Osteocyte (in vitro differentiated cells): Measurements from ENCODE around the gene CPNE7. TPM values are rescaled to one million over a fixed set of nuclear protein-coding genes. Genes with fewer than 3 reads are reported as not detected.

Experiments
- DNase-seq: peaks from one replicate; pipeline ENCODE4 v3.0.0; 2021; ENCODE audit warnings: mixed read lengths; ENCODE audit not compliant: unreplicated experiment; ENCODE audit errors: extremely low spot score
- H3K27ac Mint-ChIP-seq: one replicate; pipeline ENCODE4 v1.8.0; 2021; ENCODE audit warnings: mild to moderate bottlenecking, mixed read lengths; ENCODE audit not compliant: unreplicated experiment
- H3K27me3 Mint-ChIP-seq: one replicate; pipeline ENCODE4 v1.8.0; 2021; ENCODE audit warnings: mixed read lengths; ENCODE audit not compliant: unreplicated experiment
- H3K36me3 Mint-ChIP-seq: one replicate; pipeline ENCODE4 v1.8.0; 2021; ENCODE audit warnings: mixed read lengths; ENCODE audit not compliant: unreplicated experiment
- H3K4me1 Mint-ChIP-seq: one replicate; pipeline ENCODE4 v1.8.0; 2021; ENCODE audit warnings: mixed read lengths; ENCODE audit not compliant: unreplicated experiment
- H3K4me3 Mint-ChIP-seq: one replicate; pipeline ENCODE4 v1.8.0; 2021; ENCODE audit warnings: mild to moderate bottlenecking, moderate library complexity, mixed read lengths; ENCODE audit not compliant: unreplicated experiment
- H3K9me3 Mint-ChIP-seq: one replicate; pipeline ENCODE4 v1.8.0; 2021; ENCODE audit warnings: mixed read lengths; ENCODE audit not compliant: unreplicated experiment
- CTCF ChIP-seq: fragments of 200-600 bp; sonication (generic); IDR thresholded peaks from 2 replicates; pipeline ENCODE4 v1.5.0; 2021; ENCODE audit warnings: antibody characterized with exemption, mild to moderate bottlenecking, moderate library complexity
- total RNA-seq: library from RNA; stranded (reverse); gene quantifications from 2 replicates; pipeline ENCODE4 v1.2.1, GENCODE V29; 2021

Gene CPNE7
- total RNA-seq, 1 donor from 2014 or later: 19.7 TPM

GRCh38 chr16:89605186-89605970 is 29.8 kb downstream of the CPNE7 start:
- Mint-ChIP-seq H3K27me3 (no peaks in the 10 kb centered on the region), H3K9me3 (no peaks in the 10 kb centered on the region), H3K4me3 (no peak overlapping the region), H3K27ac (no peak overlapping the region), H3K36me3 (no peaks in the 10 kb centered on the region), H3K4me1 (peaks cover 17% of the 10 kb centered on the region)
- DNase-seq: no peak
- TF ChIP-seq CTCF: no peak

DNA sequence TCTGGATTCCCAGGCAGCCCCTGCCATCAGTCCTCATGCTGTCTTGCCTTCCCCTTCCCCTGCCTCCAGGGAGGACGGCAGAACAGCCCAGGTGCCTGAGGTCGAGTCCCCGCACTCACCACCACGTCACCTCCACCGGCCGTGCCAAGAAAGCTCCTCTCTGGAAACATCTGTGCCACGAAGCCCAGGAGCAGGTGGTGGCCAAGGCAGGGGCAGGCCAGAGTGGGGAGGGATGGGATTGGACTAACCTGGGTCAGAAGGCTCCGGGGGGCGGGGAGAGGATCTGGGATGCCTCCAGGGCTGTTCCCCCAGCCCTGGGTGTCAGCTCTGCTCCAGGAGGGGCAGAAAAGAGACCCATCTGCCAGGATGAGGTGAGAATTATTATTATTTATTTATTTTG is 30.4 kb downstream of the CPNE7 start:
- Mint-ChIP-seq H3K9me3 (no peaks in the 10 kb centered on the region), H3K4me1 (peaks cover 15% of the 10 kb centered on the region), H3K36me3 (no peaks in the 10 kb centered on the region), H3K27me3 (no peaks in the 10 kb centered on the region), H3K4me3 (no peak overlapping the region), H3K27ac (no peak overlapping the region)
- TF ChIP-seq CTCF: no peak
- DNase-seq: no peak

DNA sequence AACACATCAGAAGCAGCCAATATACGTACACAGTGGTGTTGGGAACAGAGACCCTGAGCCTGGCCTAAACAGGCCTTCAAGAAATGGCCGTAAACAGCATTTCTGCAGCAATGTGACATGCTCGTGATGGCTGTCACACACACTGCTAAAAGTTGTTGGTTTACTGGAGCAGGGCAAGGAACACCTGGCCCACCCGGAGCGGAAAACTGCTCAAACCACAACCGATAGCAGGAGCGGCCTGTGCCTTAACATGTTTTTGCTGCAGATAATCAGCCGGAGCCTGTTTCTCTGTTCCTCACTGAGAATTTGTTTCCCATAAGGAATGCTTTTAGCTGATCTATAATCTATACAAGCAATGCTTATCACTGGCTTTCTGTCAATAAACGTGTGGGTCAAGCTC is 31.9 kb downstream of the CPNE7 start:
- H3K36me3 Mint-ChIP-seq: no peaks in the 10 kb centered on the region
- no peak for TF ChIP-seq CTCF
- H3K9me3 Mint-ChIP-seq: no peaks in the 10 kb centered on the region
- DNase-seq: no peak
- H3K4me1 Mint-ChIP-seq: peaks cover 8% of the 10 kb centered on the region
- H3K4me3 Mint-ChIP-seq: no peak overlapping the region
- no peak overlapping the region for H3K27ac Mint-ChIP-seq
- H3K27me3 Mint-ChIP-seq: no peaks in the 10 kb centered on the region

DNA sequence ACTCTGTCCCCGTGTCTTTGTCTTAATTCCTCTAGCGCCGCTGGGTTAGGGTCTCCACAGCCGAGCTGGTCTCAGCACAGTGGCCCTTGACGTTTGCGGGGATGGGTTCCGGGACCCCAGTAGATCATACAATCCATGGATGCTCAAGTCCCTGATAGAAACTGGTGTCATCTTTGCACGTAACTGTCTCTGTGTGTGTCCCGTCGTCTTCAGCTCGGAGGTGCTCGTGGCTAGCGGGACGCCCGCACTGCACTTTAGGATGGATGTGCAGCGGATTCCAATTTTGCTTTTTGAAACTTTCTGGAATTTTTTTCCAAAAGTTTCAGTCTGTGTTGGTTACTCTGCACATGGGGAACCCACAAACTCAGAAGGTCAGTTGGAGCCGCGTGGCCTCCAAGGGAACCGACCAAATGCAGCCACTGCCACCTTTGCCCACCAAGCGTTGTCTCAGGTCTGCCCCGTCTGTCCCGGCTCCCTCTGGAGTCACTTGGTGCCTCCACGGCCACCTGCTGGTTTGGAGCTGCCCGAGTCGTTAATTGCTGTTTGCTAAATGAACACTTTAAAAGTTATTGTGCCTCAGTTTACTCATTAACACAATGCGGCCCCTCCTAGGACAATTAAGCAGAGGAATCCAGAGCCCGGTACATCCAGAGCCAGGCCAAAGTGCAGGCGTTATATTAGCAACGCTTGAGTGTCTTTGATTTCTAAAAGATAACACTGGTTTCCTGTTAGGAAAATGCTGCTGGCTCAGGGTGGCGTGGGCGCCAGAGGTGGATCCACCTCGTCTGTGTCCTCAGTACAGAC is 32.6 kb downstream of the CPNE7 start:
- no peak for TF ChIP-seq CTCF
- Mint-ChIP-seq H3K27ac (no peak overlapping the region), H3K4me1 (peaks cover 4% of the 10 kb centered on the region), H3K4me3 (no peak overlapping the region), H3K27me3 (no peaks in the 10 kb centered on the region), H3K36me3 (no peaks in the 10 kb centered on the region), H3K9me3 (no peaks in the 10 kb centered on the region)
- no peak for DNase-seq

GRCh38 chr16:89610108-89610453 is 34.5 kb downstream of the CPNE7 start:
- TF ChIP-seq CTCF: no peak
- no peaks in the 10 kb centered on the region for H3K9me3 Mint-ChIP-seq
- no peak overlapping the region for H3K27ac Mint-ChIP-seq
- no peaks in the 10 kb centered on the region for H3K36me3 Mint-ChIP-seq
- no peak overlapping the region for H3K4me3 Mint-ChIP-seq
- no peak for DNase-seq
- H3K4me1 Mint-ChIP-seq: peaks cover 6% of the 10 kb centered on the region
- no peaks in the 10 kb centered on the region for H3K27me3 Mint-ChIP-seq
